H1 (cell line): ENCODE results near the gene GABRR1. TPM values are rescaled to one million over a fixed set of nuclear protein-coding genes. Genes with fewer than 3 reads are reported as not detected.

Experiments used
- CTCF ChIA-PET: fragments of 300-600 bp; sonication (Branson Sonifier 250); formaldehyde crosslinking; loops from one replicate; lab custom pipeline; 2021; ENCODE audit not compliant: partially characterized antibody; lab: Charles Lee
- POLR2A ChIA-PET: fragments of 300-600 bp; sonication (Branson Sonifier 250); formaldehyde crosslinking; loops from one replicate; lab custom pipeline; 2021; ENCODE audit warnings: inconsistent platforms; ENCODE audit not compliant: partially characterized antibody; lab: Charles Lee
- DNase-seq, 2 experiments: peaks; one replicate each; pipeline versions ENCODE4 v3.0.0 to v3.0.0-alpha.2; 2010 to 2022; ENCODE audit warnings: low spot score in 2 of 2, low read depth in 1 of 2, mixed read lengths in 1 of 2
- FAIRE-seq: peaks from 2 replicates; lab custom pipeline; 2011; peaks lifted over from hg19 to GRCh38; lab: Jason Lieb, UNC
- H2AFZ ChIP-seq: 2 replicates; pipeline ENCODE4 v1.8.1; 2012; ENCODE audit warnings: low read length, inconsistent platforms
- H2AK5ac ChIP-seq: 2 replicates; pipeline ENCODE4 v1.6.1; 2013; ENCODE audit warnings: low read depth, low read length
- H2BK120ac ChIP-seq: replicated peaks from 2 replicates; pipeline ENCODE3; 2013; ENCODE audit warnings: low read depth, low read length, inconsistent platforms
- H2BK12ac ChIP-seq: 2 replicates; pipeline ENCODE4 v1.6.1; 2013; ENCODE audit warnings: low read depth, low read length
- H2BK15ac ChIP-seq: 2 replicates; pipeline ENCODE4 v1.6.1; 2013; ENCODE audit warnings: low read length
- H2BK20ac ChIP-seq: 2 replicates; pipeline ENCODE4 v1.6.1; 2013; ENCODE audit warnings: low read length
- H2BK5ac ChIP-seq: 2 replicates; pipeline ENCODE4 v1.6.1; 2013; ENCODE audit warnings: low read depth, low read length
- H3K14ac ChIP-seq: 2 replicates; pipeline ENCODE4 v1.6.1; 2013; ENCODE audit warnings: inconsistent platforms; ENCODE audit not compliant: insufficient read length
- H3K18ac ChIP-seq: 2 replicates; pipeline ENCODE4 v1.6.1; 2013; ENCODE audit warnings: low read length; ENCODE audit errors: extremely low read depth
- H3K23ac ChIP-seq: 2 replicates; pipeline ENCODE4 v1.6.1; 2013; ENCODE audit warnings: inconsistent platforms; ENCODE audit not compliant: insufficient read length
- H3K23me2 ChIP-seq: 2 replicates; pipeline ENCODE4 v1.6.1; 2013; ENCODE audit warnings: low read depth, low read length
- H3K27ac ChIP-seq: 2 replicates; pipeline ENCODE4 v1.6.1; 2011; ENCODE audit warnings: low read depth, low read length, inconsistent platforms
- H3K27me3 ChIP-seq, 4 experiments: replicated peaks in 1 of 4; 1 replicate in 1 of 4; 2 replicates in 3 of 4; pipeline versions ENCODE4 v1.6.1 to v1.8.1; 2011 to 2013; ENCODE audit warnings: low read length in 3 of 4, mild to moderate bottlenecking in 3 of 4, inconsistent platforms in 2 of 4, mixed read lengths in 2 of 4, moderate library complexity in 1 of 4; ENCODE audit not compliant: control insufficient read depth in 3 of 4, insufficient read depth in 3 of 4; ENCODE audit errors: extremely low read depth in 1 of 4
- H3K36me3 ChIP-seq, 4 experiments: 2 replicates each; pipeline versions ENCODE4 v1.6.1 to v1.8.1; 2011 to 2013; ENCODE audit warnings: mild to moderate bottlenecking in 4 of 4, low read length in 3 of 4, moderate library complexity in 2 of 4, control low read depth in 1 of 4, inconsistent platforms in 1 of 4; ENCODE audit not compliant: insufficient read depth in 4 of 4, control insufficient read depth in 2 of 4
- H3K4ac ChIP-seq: replicated peaks from 2 replicates; pipeline ENCODE3; 2013; ENCODE audit warnings: low read length, low read depth, mixed read lengths, inconsistent platforms; ENCODE audit not compliant: insufficient read length
- H3K4me1 ChIP-seq, 4 experiments: replicated peaks in 1 of 4; 1 replicate in 1 of 4; 2 replicates in 3 of 4; pipeline versions ENCODE4 v1.6.1 to v1.8.1; 2011 to 2013; ENCODE audit warnings: low read length in 3 of 4, inconsistent platforms in 2 of 4, mixed read lengths in 1 of 4; ENCODE audit not compliant: insufficient read depth in 4 of 4, control insufficient read depth in 3 of 4
- H3K4me2 ChIP-seq, 2 experiments: 2 replicates each; pipeline versions ENCODE4 v1.6.1 to v1.8.1; 2011 to 2013; ENCODE audit warnings: low read depth in 2 of 2, low read length in 2 of 2, control low read depth in 1 of 2, inconsistent platforms in 1 of 2, mild to moderate bottlenecking in 1 of 2; ENCODE audit not compliant: insufficient read depth in 1 of 2
- H3K4me3 ChIP-seq, 4 experiments: fragments of 200-600, 300-600 bp in 1 of 4; sonication (generic), shearing (Covaris generic), sonication (Bioruptor Twin) in 1 of 4; 2 replicates each; pipeline versions ENCODE4 v1.5.1 to v1.8.1; 2011 to 2016; ENCODE audit warnings: low read length in 4 of 4, low read depth in 3 of 4, control low read depth in 2 of 4, inconsistent platforms in 2 of 4, mild to moderate bottlenecking in 2 of 4, mixed read lengths in 1 of 4, moderate library complexity in 1 of 4; ENCODE audit not compliant: insufficient read depth in 2 of 4; ENCODE audit errors: extremely low read depth in 1 of 4
- H3K56ac ChIP-seq: replicated peaks from 2 replicates; pipeline ENCODE3; 2013; ENCODE audit warnings: low read depth, mild to moderate bottlenecking, mixed read lengths, low read length, inconsistent platforms; ENCODE audit not compliant: insufficient read length
- H3K79me1 ChIP-seq: 2 replicates; pipeline ENCODE4 v1.6.1; 2013; ENCODE audit warnings: low read depth, low read length, control low read depth
- H3K79me2 ChIP-seq, 2 experiments: 2 replicates each; pipeline versions ENCODE4 v1.6.1 to v1.8.1; 2012 to 2013; ENCODE audit warnings: low read length in 2 of 2, mild to moderate bottlenecking in 2 of 2, inconsistent platforms in 1 of 2; ENCODE audit not compliant: insufficient read depth in 2 of 2, control insufficient read depth in 1 of 2
- H3K9ac ChIP-seq, 4 experiments: replicated peaks in 1 of 4; 1 replicate in 1 of 4; 2 replicates in 3 of 4; pipeline versions ENCODE4 v1.6.1 to v1.8.1; 2011 to 2013; ENCODE audit warnings: low read depth in 3 of 4, low read length in 3 of 4, control low read depth in 2 of 4, mild to moderate bottlenecking in 2 of 4, moderate library complexity in 2 of 4, inconsistent platforms in 1 of 4; ENCODE audit errors: extremely low read depth in 1 of 4
- H3K9me3 ChIP-seq, 2 experiments: 2 replicates each; pipeline versions ENCODE4 v1.6.1 to v1.8.1; 2012 to 2013; ENCODE audit warnings: mild to moderate bottlenecking in 2 of 2, moderate library complexity in 2 of 2, control low read depth in 1 of 2, inconsistent platforms in 1 of 2, low read depth in 1 of 2, low read length in 1 of 2, mixed read lengths in 1 of 2; ENCODE audit not compliant: insufficient read depth in 2 of 2
- H4K20me1 ChIP-seq, 2 experiments: replicated peaks in 1 of 2; 2 replicates each; pipeline versions ENCODE3 to v1.8.1; 2011 to 2013; ENCODE audit warnings: inconsistent platforms in 2 of 2, low read length in 2 of 2, mild to moderate bottlenecking in 1 of 2; ENCODE audit not compliant: insufficient read depth in 2 of 2, control insufficient read depth in 1 of 2
- H4K5ac ChIP-seq: 2 replicates; pipeline ENCODE4 v1.6.1; 2013; ENCODE audit warnings: low read length, low read depth, mixed read lengths, inconsistent platforms; ENCODE audit not compliant: insufficient read length
- H4K8ac ChIP-seq: 2 replicates; pipeline ENCODE4 v1.8.0; 2013; ENCODE audit warnings: mild to moderate bottlenecking, moderate library complexity, low read length, inconsistent platforms; ENCODE audit not compliant: insufficient read depth; ENCODE audit errors: extremely low read depth
- H4K91ac ChIP-seq: replicated peaks from 2 replicates; pipeline ENCODE3; 2013; ENCODE audit warnings: low read length, mixed read lengths, inconsistent platforms; ENCODE audit not compliant: insufficient read length
- CHD1 ChIP-seq: IDR thresholded peaks from 2 replicates; pipeline ENCODE4 v1.6.1; 2012; ENCODE audit warnings: low read depth, low read length, improper control_type of control experiment
- CTBP2 ChIP-seq: IDR thresholded peaks from 2 replicates; pipeline ENCODE4 v1.7.0; 2011; ENCODE audit warnings: borderline replicate concordance, mild to moderate bottlenecking, moderate library complexity, mixed read lengths, low read length; ENCODE audit not compliant: insufficient read depth, insufficient read length
- CTCF ChIP-seq, 3 experiments: IDR thresholded peaks; 1 replicate in 2 of 3; 2 replicates in 1 of 3; pipeline versions ENCODE4 v1.5.1 to v1.6.1; 2011; ENCODE audit warnings: low read length in 3 of 3, mild to moderate bottlenecking in 3 of 3, inconsistent platforms in 2 of 3, low read depth in 1 of 3, moderate library complexity in 1 of 3; ENCODE audit not compliant: insufficient read depth in 1 of 3; ENCODE audit errors: control extremely low read depth in 1 of 3
- GABPA ChIP-seq: IDR thresholded peaks from 2 replicates; pipeline ENCODE4 v1.6.1; 2011; ENCODE audit warnings: mild to moderate bottlenecking, low read length, moderate library complexity, borderline replicate concordance; ENCODE audit not compliant: insufficient read depth
- MAFK ChIP-seq: IDR thresholded peaks from 2 replicates; pipeline ENCODE4 v1.6.1; 2012; ENCODE audit warnings: low read depth, mild to moderate bottlenecking, improper control_type of control experiment, low read length
- RAD21 ChIP-seq, 2 experiments: IDR thresholded peaks in 1 of 2; conservative IDR thresholded peaks in 1 of 2; 2 replicates each; pipeline ENCODE4 v1.6.1; 2011; ENCODE audit warnings: low read depth in 2 of 2, low read length in 2 of 2, improper control_type of control experiment in 1 of 2, inconsistent platforms in 1 of 2, mild to moderate bottlenecking in 1 of 2, moderate library complexity in 1 of 2
- SP4 ChIP-seq: IDR thresholded peaks from 2 replicates; pipeline ENCODE4 v1.6.1; 2012; ENCODE audit warnings: low read length, inconsistent platforms
- TAF7 ChIP-seq: optimal IDR thresholded peaks from 2 replicates; pipeline ENCODE3; 2011; ENCODE audit warnings: low read depth, mild to moderate bottlenecking, inconsistent platforms, low read length, moderate library complexity, borderline replicate concordance
- TBP ChIP-seq: IDR thresholded peaks from 2 replicates; pipeline ENCODE4 v1.6.1; 2011; ENCODE audit warnings: low read depth, low read length, improper control_type of control experiment
- TCF12 ChIP-seq: IDR thresholded peaks from 2 replicates; pipeline ENCODE4 v1.6.1; 2011; ENCODE audit warnings: low read depth, mild to moderate bottlenecking, low read length
- ZNF274 ChIP-seq: IDR thresholded peaks from 2 replicates; pipeline ENCODE4 v1.7.0; 2012; ENCODE audit warnings: low read length, borderline replicate concordance; ENCODE audit errors: extremely low read depth
- WGBS, 2 experiments: shearing (Covaris generic) in 1 of 2; methylation state at CpG; one replicate each; pipeline versions ENCODE4 v1.1.6 to v1.1.7; 2013 to 2015; ENCODE audit warnings: low lambda C conversion rate in 2 of 2, mixed read lengths in 2 of 2, inconsistent platforms in 1 of 2, low coverage in 1 of 2, missing lambda C conversion rate in 1 of 2; ENCODE audit not compliant: insufficient replicate concordance in 2 of 2, insufficient coverage in 1 of 2, insufficient read length in 1 of 2; ENCODE audit errors: extremely low coverage in 1 of 2, missing lambda C conversion rate in 1 of 2; 5-methylcytosine and 5-hydroxymethylcytosine counted together
- polyA plus RNA-seq, 7 experiments: library from polyadenylated mRNA; depleted of rRNA in 3 of 7; stranded (reverse) in 5 of 7; unstranded in 2 of 7; fragments of >200 nt in 5 of 7; fragments of 200-250 nt in 2 of 7; gene quantifications; 1 replicate in 5 of 7; 2 replicates in 1 of 7; 4 replicates in 1 of 7; pipeline versions ENCODE4 v1.2.1 to v1.2.3, GENCODE V29; 2011 to 2013; ENCODE audit warnings: missing spikeins in 2 of 7, mixed read lengths in 2 of 7
- total RNA-seq: library from RNA; stranded (reverse); fragmentation: NEBNext Ultra II Directional; extraction: Animal tissue kit (Norgen Biotek cat#: 25700); gene quantifications from 2 replicates; pipeline ENCODE4 v1.2.1, GENCODE V29; 2021

Gene GABRR1
- total and polyA plus RNA-seq, 2 of the 8 experiments (the other 6 are each of a cell fraction or from before 2014, with no cell fraction given), result 0.60 to 0.63 TPM

- H2BK12ac ChIP-seq, result no peak overlapping the region
- H3K18ac ChIP-seq, result no peak overlapping the region
- no peak overlapping the region for H2AFZ ChIP-seq
- H2BK15ac ChIP-seq, result no peak overlapping the region
- H3K79me1 ChIP-seq, result no peaks in the 10 kb centered on the region
- no peaks in the 10 kb centered on the region for H3K23me2 ChIP-seq
- H2BK5ac ChIP-seq, result no peak overlapping the region
- H3K4me2 ChIP-seq, result no peak overlapping the region
- no peak overlapping the region for H4K8ac ChIP-seq
- H3K23ac ChIP-seq, result no peak overlapping the region
- H3K9me3 ChIP-seq, result peaks cover 0 to 15% of the 10 kb centered on the region in 2 experiments; a peak in 2 of 4 replicates
- no peak overlapping the region for H2BK120ac ChIP-seq
- no peak for DNase-seq
- H3K4ac ChIP-seq, result no peak overlapping the region
- no peak overlapping the region for H3K9ac ChIP-seq
- no peak overlapping the region for H2BK20ac ChIP-seq
- no peaks in the 10 kb centered on the region for H3K36me3 ChIP-seq
- no peak overlapping the region for H4K91ac ChIP-seq
- no peaks in the 10 kb centered on the region for H3K27me3 ChIP-seq
- no peak overlapping the region for H3K56ac ChIP-seq
- peaks cover 0 to 2% (median 0%) of the 10 kb centered on the region in 4 experiments; a peak in 2 of 7 replicates for H3K4me1 ChIP-seq
- CTCF ChIA-PET, result interaction anchor here (0.6 kb wide), 1 partner anchor 20 kb away, joined by 3 read pairs; the partner anchor contains the start of gene GABRR1
- H4K5ac ChIP-seq, result no peak overlapping the region
- H3K4me3 ChIP-seq, result no peak overlapping the region
- no peaks in the 10 kb centered on the region for H4K20me1 ChIP-seq
- WGBS, 2 experiments, result 79% methylated on average over 4 of the region's 4 CpGs; no CpG with 5 or more reads in 1 of the 2 experiments
- H3K27ac ChIP-seq, result no peak overlapping the region
- no peak overlapping the region for H3K14ac ChIP-seq
- H3K79me2 ChIP-seq, result no peaks in the 10 kb centered on the region
- no peak for FAIRE-seq
- H2AK5ac ChIP-seq, result no peak overlapping the region
- POLR2A ChIA-PET, result interaction anchor here (1.0 kb wide), 1 partner anchor 27 kb away, joined by 3 read pairs; no protein-coding TSS in a partner anchor
- TF ChIP-seq GABPA (no peak), MAFK (no peak), CHD1 (no peak), TBP (no peak), TCF12 (no peak), ZNF274 (no peak), TAF7 (no peak), RAD21 (IDR thresholded peaks at IDR 0.05 in 1 of 2, conservative IDR thresholded peaks at IDR 0.05 in 1 of 2; ENCODE audit: low read depth in 2 of 2, low read length in 2 of 2) (no peak), CTCF (IDR thresholded peaks at IDR 0.05; ENCODE audit: control extremely low read depth in 1 of 3, insufficient read depth in 1 of 3, low read depth in 1 of 3, low read length in 3 of 3) (no peak), SP4 (no peak), CTBP2 (no peak)
Measured at GRCh38 chr6:89197141-89197540, 20.0 kb downstream of the GABRR1 start.
